Spleen (tissue), 11 donors: Measurements from ENCODE around the gene OBSCN. TPM values are rescaled to one million over a fixed set of nuclear protein-coding genes. Genes with fewer than 3 reads are reported as not detected.

ENCODE experiments used
- DNase-seq: peaks from one replicate; pipeline ENCODE4 v3.0.0-alpha.2; 2020
- H3K27ac ChIP-seq, 8 donors: fragments of 200-600 bp; sonication (generic) in 7 of 8; 1 replicate in 4 of 8; 2 replicates in 4 of 8; pipeline versions ENCODE4 v1.5.0 to v1.8.0; 2016 to 2021; ENCODE audit warnings: inconsistent platforms in 4 of 8, mild to moderate bottlenecking in 4 of 8, moderate library complexity in 1 of 8
- H3K27me3 ChIP-seq, 7 donors: fragments of 200-600 bp; sonication (generic) in 6 of 7; replicated peaks in 1 of 7; 1 replicate in 4 of 7; 2 replicates in 3 of 7; pipeline versions ENCODE4 v1.5.0 to v1.8.0; 2016 to 2021; ENCODE audit warnings: inconsistent platforms in 3 of 7, mild to moderate bottlenecking in 1 of 7
- H3K36me3 ChIP-seq, 6 donors: fragments of 200-600 bp; sonication (generic) in 5 of 6; 1 replicate in 4 of 6; 2 replicates in 2 of 6; pipeline versions ENCODE4 v1.5.0 to v1.8.0; 2016 to 2021; ENCODE audit warnings: inconsistent platforms in 2 of 6
- H3K4me1 ChIP-seq, 6 donors: fragments of 200-600 bp; sonication (generic) in 5 of 6; 1 replicate in 3 of 6; 2 replicates in 3 of 6; pipeline versions ENCODE4 v1.5.0 to v1.8.0; 2016 to 2021; ENCODE audit warnings: inconsistent platforms in 3 of 6
- H3K4me3 ChIP-seq, 8 donors: fragments of 200-600 bp; sonication (generic) in 7 of 8; 1 replicate in 4 of 8; 2 replicates in 4 of 8; pipeline versions ENCODE4 v1.5.0 to v1.8.0; 2016 to 2021; ENCODE audit warnings: inconsistent platforms in 4 of 8, mild to moderate bottlenecking in 4 of 8, moderate library complexity in 2 of 8
- H3K9me3 ChIP-seq, 8 donors: fragments of 200-600 bp; sonication (generic) in 7 of 8; 1 replicate in 4 of 8; 2 replicates in 4 of 8; pipeline versions ENCODE4 v1.5.0 to v1.8.0; 2016 to 2021; ENCODE audit warnings: inconsistent platforms in 4 of 8
- POLR2A ChIP-seq, 3 donors: fragments of 450-650 bp; IDR thresholded peaks; one replicate each; pipeline ENCODE4 v1.5.1; 2017; ENCODE audit warnings: antibody characterized with exemption in 3 of 3, mild to moderate bottlenecking in 1 of 3
- POLR2AphosphoS5 ChIP-seq, 3 donors: sonication (generic); formaldehyde crosslinking; IDR thresholded peaks; one replicate each; pipeline ENCODE4 v1.5.1; 2017; ENCODE audit warnings: antibody characterized with exemption in 3 of 3
- WGBS, 5 donors: extraction: QIAGEN DNeasy Blood & Tissue Kit in 3 of 5; methylation state at CpG; one replicate each; pipeline versions ENCODE4 v1.1.5 to v1.1.7; 2013 to 2018; 5-methylcytosine and 5-hydroxymethylcytosine counted together
- intact Hi-C: fragments of 100-400 bp; cut with DNase I; formaldehyde crosslinking; loops from one replicate; pipeline ENCODE4 v1.15.0; 2023; ENCODE audit warnings: low total_unique reads
- polyA plus RNA-seq, 3 donors: library from polyadenylated mRNA; stranded (reverse); fragments of 200-250 nt; gene quantifications; one replicate each; pipeline ENCODE4 v1.2.1, GENCODE V29; 2013
- total RNA-seq, 7 donors: library from RNA; depleted of rRNA in 3 of 7; stranded (reverse); fragments of >200 nt in 3 of 7; fragmentation: NEBNext Ultra II Directional in 4 of 7; extraction: Animal tissue kit (Norgen Biotek cat#: 25700) in 4 of 7; gene quantifications; one replicate each; pipeline versions ENCODE4 v1.1.0 to v1.2.1, GENCODE V29; 2016 to 2021
- TF ChIP-seq, protein P1 (sequence below), 11 experiments: fragments of 200-600 bp in 7 of 11; fragments of 450-650 bp in 4 of 11; sonication (generic) in 4 of 11; IDR thresholded peaks in 8 of 11; conservative IDR thresholded peaks in 3 of 11; 1 replicate in 7 of 11; 2 replicates in 4 of 11; pipeline versions ENCODE4 v1.4.0 to v1.8.0; 2016 to 2021; ENCODE audit warnings: antibody characterized with exemption in 11 of 11, inconsistent platforms in 4 of 11, mild to moderate bottlenecking in 1 of 11
- donor health status: healthy with polysubstance abuse.
- donor health status: DM: no; HTN: no; CAD: no; lungs with moderate emphysema.
- donor health status: DM: no; HTN: no; CAD: no.
- donor health status: Bipolar disorder and iron deficiency.
- donor health status: healthy.
- donor health status: DM: no; HTN: no; CAD: no.
- donor health status: DM: yes; HTN: yes; CAD: no.

The OBSCN gene
- total and polyA plus RNA-seq, 10 donors: 12.6 to 71.7 (median 41.9) TPM

DNA sequence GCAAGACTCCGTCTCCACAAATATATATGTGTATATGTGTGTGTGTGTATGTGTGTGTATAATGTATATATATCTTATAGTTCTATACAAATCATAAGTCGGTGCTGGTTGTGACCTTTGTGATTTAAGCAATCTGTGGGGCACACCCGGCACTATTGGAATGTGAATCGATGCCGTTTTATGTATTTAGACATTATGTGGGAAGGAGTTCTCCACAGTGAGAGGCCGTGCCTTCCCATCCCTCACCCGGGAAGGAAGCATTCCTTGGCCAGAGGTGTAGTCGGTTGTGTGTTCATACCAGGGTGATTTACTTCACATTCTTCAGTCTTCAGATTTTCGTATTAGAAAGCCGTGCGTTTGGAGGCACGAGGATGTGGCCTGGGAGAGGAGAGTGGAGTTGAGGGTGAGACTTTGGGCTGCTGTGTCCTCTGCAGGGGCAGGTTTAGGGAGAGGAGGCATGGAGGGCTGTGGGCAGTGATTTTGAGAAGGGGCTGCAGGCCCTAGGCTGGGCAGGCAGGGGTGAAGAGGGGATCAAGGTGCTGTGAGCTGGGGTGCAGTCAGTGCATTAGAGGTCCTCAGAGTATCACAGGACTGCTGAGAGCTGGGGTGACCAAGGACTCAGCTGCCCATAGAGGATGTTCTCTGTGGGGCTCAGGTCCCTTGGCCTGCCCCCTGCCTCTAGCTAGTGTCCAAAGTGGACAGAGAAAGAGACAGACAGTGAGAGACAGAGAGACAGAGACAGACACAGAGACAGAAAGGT lies 141.0 kb downstream of the OBSCN start:
- Histone ChIP-seq H3K27ac (no peak overlapping the region), H3K36me3 (peaks cover 0 to 16% (median 0%) of the 10 kb centered on the region in 6 donors), H3K9me3 (peaks cover 0 to 16% (median 6%) of the 10 kb centered on the region in 8 donors), H3K4me1 (peaks cover 0 to 6% (median 0%) of the 10 kb centered on the region in 6 donors), H3K4me3 (no peak overlapping the region), H3K27me3 (no peaks in the 10 kb centered on the region)
- WGBS, 5 donors: 74 to 89% (median 78%) methylated on average over 12 of the region's 12 CpGs
- TF ChIP-seq, protein P1, sequence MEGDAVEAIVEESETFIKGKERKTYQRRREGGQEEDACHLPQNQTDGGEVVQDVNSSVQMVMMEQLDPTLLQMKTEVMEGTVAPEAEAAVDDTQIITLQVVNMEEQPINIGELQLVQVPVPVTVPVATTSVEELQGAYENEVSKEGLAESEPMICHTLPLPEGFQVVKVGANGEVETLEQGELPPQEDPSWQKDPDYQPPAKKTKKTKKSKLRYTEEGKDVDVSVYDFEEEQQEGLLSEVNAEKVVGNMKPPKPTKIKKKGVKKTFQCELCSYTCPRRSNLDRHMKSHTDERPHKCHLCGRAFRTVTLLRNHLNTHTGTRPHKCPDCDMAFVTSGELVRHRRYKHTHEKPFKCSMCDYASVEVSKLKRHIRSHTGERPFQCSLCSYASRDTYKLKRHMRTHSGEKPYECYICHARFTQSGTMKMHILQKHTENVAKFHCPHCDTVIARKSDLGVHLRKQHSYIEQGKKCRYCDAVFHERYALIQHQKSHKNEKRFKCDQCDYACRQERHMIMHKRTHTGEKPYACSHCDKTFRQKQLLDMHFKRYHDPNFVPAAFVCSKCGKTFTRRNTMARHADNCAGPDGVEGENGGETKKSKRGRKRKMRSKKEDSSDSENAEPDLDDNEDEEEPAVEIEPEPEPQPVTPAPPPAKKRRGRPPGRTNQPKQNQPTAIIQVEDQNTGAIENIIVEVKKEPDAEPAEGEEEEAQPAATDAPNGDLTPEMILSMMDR (IDR thresholded peaks at IDR 0.05 in 8 of 11, conservative IDR thresholded peaks at IDR 0.05 in 3 of 11): no peak
- TF ChIP-seq POLR2AphosphoS5 (IDR thresholded peaks at IDR 0.05) (no peak), POLR2A (IDR thresholded peaks at IDR 0.05) (no peak)
- intact Hi-C loops: no loop called here
- DNase-seq: no peak

DNA sequence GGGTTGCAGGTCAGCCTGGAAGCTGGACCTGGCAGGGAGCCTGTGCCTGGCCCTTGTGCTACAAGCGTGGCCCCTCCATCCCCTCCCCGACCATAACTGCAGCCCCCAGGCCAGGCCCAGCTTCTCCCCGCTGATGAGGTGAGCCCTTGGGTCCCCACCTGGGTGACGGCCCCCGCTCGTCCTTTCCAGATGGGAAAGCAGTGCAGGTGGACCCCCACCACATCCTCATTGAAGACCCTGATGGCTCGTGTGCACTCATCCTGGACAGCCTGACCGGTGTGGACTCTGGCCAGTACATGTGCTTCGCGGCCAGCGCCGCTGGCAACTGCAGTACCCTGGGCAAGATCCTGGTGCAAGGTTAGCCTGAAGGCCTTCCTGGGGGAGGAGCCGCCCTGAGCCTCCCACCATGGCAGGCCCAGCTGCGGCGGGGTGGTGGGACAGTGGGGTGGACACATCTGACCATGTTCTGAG lies 141.9 kb downstream of the OBSCN start:
- peaks cover 0 to 8% (median under 1%) of the 10 kb centered on the region in 8 donors for H3K9me3 ChIP-seq
- peak; percentile 74 for DNase-seq
- H3K4me1 ChIP-seq: peaks cover 0 to 6% (median 0%) of the 10 kb centered on the region in 6 donors
- no peak overlapping the region for H3K4me3 ChIP-seq
- 71 to 90% (median 83%) methylated on average over 8 to 15 of the region's 15 CpGs for WGBS, 5 donors
- no peak overlapping the region for H3K27ac ChIP-seq
- no peaks in the 10 kb centered on the region for H3K27me3 ChIP-seq
- intact Hi-C loops: no loop called here
- peaks cover 0 to 16% (median 0%) of the 10 kb centered on the region in 6 donors for H3K36me3 ChIP-seq
- TF ChIP-seq, protein P1 (IDR thresholded peaks at IDR 0.05 in 8 of 11, conservative IDR thresholded peaks at IDR 0.05 in 3 of 11): no peak
- peak in 2 of 3 donors; percentile 43 to 50 for TF ChIP-seq POLR2AphosphoS5 (IDR thresholded peaks at IDR 0.05)

DNA sequence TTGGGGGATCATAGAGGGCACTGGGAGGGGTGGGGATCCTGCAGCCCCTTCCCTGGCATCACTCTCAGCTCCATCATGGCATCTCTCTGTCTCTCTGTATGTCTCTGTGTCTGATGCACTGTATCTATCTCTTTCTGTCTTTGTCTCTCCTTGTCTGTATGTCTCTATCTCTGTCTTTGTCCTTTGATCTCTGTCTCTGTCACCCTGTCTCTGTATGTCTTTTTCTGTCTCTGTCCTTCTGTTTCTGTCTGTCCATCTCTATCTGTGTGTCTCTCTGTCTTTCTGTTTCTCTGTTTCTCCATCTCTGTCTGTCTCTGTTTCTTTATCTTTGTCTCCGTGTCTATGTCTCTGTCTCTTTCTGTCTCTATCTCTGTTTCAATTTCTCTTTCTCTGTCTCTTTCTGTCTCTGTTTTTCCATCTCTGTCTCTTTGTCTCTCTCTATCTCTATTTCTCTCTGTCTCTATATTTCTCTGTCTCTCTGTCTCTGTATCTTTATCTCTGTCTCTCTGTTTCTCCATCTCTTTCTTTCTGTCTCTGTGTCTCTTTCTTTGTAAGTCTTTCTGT lies 142.4 kb downstream of the OBSCN start:
- intact Hi-C loops: no loop called here
- no peaks in the 10 kb centered on the region for H3K27me3 ChIP-seq
- whole genome bisulfite sequencing, 5 donors: 83 to 97% (median 87%) methylated on average over 1 of the region's 1 CpG

More for the DNA sequence above, 142.4 kb downstream of the OBSCN start:
- H3K4me3 ChIP-seq: no peak overlapping the region
- no peak overlapping the region for H3K27ac ChIP-seq
- peaks cover 0 to 6% (median 0%) of the 10 kb centered on the region in 6 donors for H3K4me1 ChIP-seq
- DNase-seq: no peak
- peaks cover 0 to 16% (median 0%) of the 10 kb centered on the region in 6 donors for H3K36me3 ChIP-seq
- TF ChIP-seq, protein P1 (IDR thresholded peaks at IDR 0.05 in 8 of 11, conservative IDR thresholded peaks at IDR 0.05 in 3 of 11): no peak
- TF ChIP-seq POLR2AphosphoS5 (IDR thresholded peaks at IDR 0.05) (no peak), POLR2A (IDR thresholded peaks at IDR 0.05) (no peak)
- peaks cover 0 to 2% (median 0%) of the 10 kb centered on the region in 8 donors for H3K9me3 ChIP-seq
